Subcutaneous abdominal adipose tissue (tissue), 5 donors: Measurements from ENCODE around the gene DNMT1.

Source experiments
- H3K27ac ChIP-seq: one replicate; pipeline ENCODE4 v1.7.0; 2013; ENCODE audit warnings: low read depth, mild to moderate bottlenecking, inconsistent platforms, low read length, moderate library complexity
- H3K27me3 ChIP-seq, 5 donors: one replicate each; pipeline ENCODE4 v1.7.0; 2013; ENCODE audit warnings: low read length in 5 of 5, inconsistent platforms in 1 of 5; ENCODE audit not compliant: control insufficient read depth in 5 of 5, insufficient read depth in 4 of 5
- H3K36me3 ChIP-seq, 5 donors: one replicate each; pipeline ENCODE4 v1.7.0; 2013; ENCODE audit warnings: low read length in 5 of 5; ENCODE audit not compliant: control insufficient read depth in 5 of 5, insufficient read depth in 5 of 5
- H3K4me1 ChIP-seq, 5 donors: one replicate each; pipeline ENCODE4 v1.7.0; 2013; ENCODE audit warnings: low read length in 5 of 5, mild to moderate bottlenecking in 3 of 5, moderate library complexity in 1 of 5; ENCODE audit not compliant: control insufficient read depth in 5 of 5, insufficient read depth in 5 of 5
- H3K4me3 ChIP-seq, 5 donors: one replicate each; pipeline ENCODE4 v1.7.0; 2013; ENCODE audit warnings: low read length in 5 of 5, low read depth in 1 of 5
- H3K9ac ChIP-seq, 5 donors: one replicate each; pipeline ENCODE4 v1.7.0; 2013; ENCODE audit warnings: low read length in 5 of 5, mild to moderate bottlenecking in 4 of 5, moderate library complexity in 3 of 5
- H3K9me3 ChIP-seq, 5 donors: one replicate each; pipeline ENCODE4 v1.7.0; 2013; ENCODE audit warnings: low read length in 5 of 5; ENCODE audit not compliant: control insufficient read depth in 5 of 5
- donor health status: healthy.
- donor health status: healthy.
- donor health status: healthy.
- donor health status: healthy.
- donor health status: healthy.

The DNMT1 gene

GRCh38 chr19:10223488-10224213 lies 28.9 kb upstream of the DNMT1 start:
- no peak overlapping the region for H3K4me3 ChIP-seq
- peaks cover 0 to 19% (median 12%) of the 10 kb centered on the region in 5 donors for H3K36me3 ChIP-seq
- peaks cover 0 to 30% (median 7%) of the 10 kb centered on the region in 5 donors for H3K4me1 ChIP-seq
- no peaks in the 10 kb centered on the region for H3K9me3 ChIP-seq
- no peak overlapping the region for H3K9ac ChIP-seq
- no peak overlapping the region for H3K27ac ChIP-seq
- peaks cover 0 to 15% (median 7%) of the 10 kb centered on the region in 5 donors for H3K27me3 ChIP-seq

- no peak overlapping the region for H3K27ac ChIP-seq
- no peaks in the 10 kb centered on the region for H3K9me3 ChIP-seq
- peaks cover 0 to 11% (median 3%) of the 10 kb centered on the region in 5 donors for H3K27me3 ChIP-seq
These were observed 27.6 kb upstream of the DNMT1 start for GRCh38 chr19:10222201-10222890.

GRCh38 chr19:10220695-10221094 lies 25.9 kb upstream of the DNMT1 start:
- Histone ChIP-seq H3K9me3 (no peaks in the 10 kb centered on the region), H3K27me3 (peaks cover 0 to 5% (median 0%) of the 10 kb centered on the region in 5 donors), H3K9ac (no peak overlapping the region), H3K36me3 (peaks cover 0 to 19% (median 12%) of the 10 kb centered on the region in 5 donors), H3K27ac (no peak overlapping the region), H3K4me1 (peaks cover 0 to 6% (median 0%) of the 10 kb centered on the region in 5 donors), H3K4me3 (no peak overlapping the region)

More at GRCh38 chr19:10222201-10222890, 27.6 kb upstream of the DNMT1 start:
- Histone ChIP-seq H3K36me3 (peaks cover 0 to 19% (median 12%) of the 10 kb centered on the region in 5 donors), H3K4me1 (peaks cover 0 to 19% (median 4%) of the 10 kb centered on the region in 5 donors), H3K4me3 (no peak overlapping the region), H3K9ac (no peak overlapping the region)

- Histone ChIP-seq H3K27ac (no peak overlapping the region), H3K27me3 (peaks cover 0 to 5% (median 0%) of the 10 kb centered on the region in 5 donors), H3K9ac (no peak overlapping the region), H3K9me3 (no peaks in the 10 kb centered on the region), H3K36me3 (peaks cover 0 to 18% (median 12%) of the 10 kb centered on the region in 5 donors), H3K4me3 (no peak overlapping the region), H3K4me1 (peaks cover 0 to 6% (median 0%) of the 10 kb centered on the region in 5 donors)
These were observed 24.9 kb upstream of the DNMT1 start for GRCh38 chr19:10219678-10220077.

GRCh38 chr19:10217085-10217484 lies 22.3 kb upstream of the DNMT1 start:
- H3K4me3 ChIP-seq: no peak overlapping the region
- H3K27ac ChIP-seq: no peak overlapping the region
- peaks cover 0 to 5% (median 0%) of the 10 kb centered on the region in 5 donors for H3K36me3 ChIP-seq
- peaks cover 0 to 2% (median 0%) of the 10 kb centered on the region in 5 donors for H3K4me1 ChIP-seq
- H3K27me3 ChIP-seq: peaks cover 0 to 5% (median 0%) of the 10 kb centered on the region in 5 donors
- no peaks in the 10 kb centered on the region for H3K9me3 ChIP-seq
- H3K9ac ChIP-seq: no peak overlapping the region

- Histone ChIP-seq H3K4me3 (no peak overlapping the region), H3K27me3 (no peaks in the 10 kb centered on the region), H3K36me3 (no peaks in the 10 kb centered on the region)
These were observed 20.0 kb upstream of the DNMT1 start for GRCh38 chr19:10214784-10215183.

GRCh38 chr19:10211691-10212090 lies 16.9 kb upstream of the DNMT1 start:
- no peak overlapping the region for H3K9ac ChIP-seq

More at GRCh38 chr19:10214784-10215183, 20.0 kb upstream of the DNMT1 start:
- Histone ChIP-seq H3K4me1 (no peaks in the 10 kb centered on the region), H3K27ac (no peak overlapping the region), H3K9me3 (no peaks in the 10 kb centered on the region), H3K9ac (no peak overlapping the region)

GRCh38 chr19:10211061-10211460 lies 16.3 kb upstream of the DNMT1 start:
- H3K27ac ChIP-seq: no peak overlapping the region
- H3K4me3 ChIP-seq: no peak overlapping the region
- no peaks in the 10 kb centered on the region for H3K4me1 ChIP-seq
- no peaks in the 10 kb centered on the region for H3K27me3 ChIP-seq
- peaks cover 0 to 8% (median 6%) of the 10 kb centered on the region in 5 donors for H3K9me3 ChIP-seq
- no peaks in the 10 kb centered on the region for H3K36me3 ChIP-seq
- H3K9ac ChIP-seq: no peak overlapping the region

More at GRCh38 chr19:10211691-10212090, 16.9 kb upstream of the DNMT1 start:
- Histone ChIP-seq H3K4me3 (no peak overlapping the region), H3K4me1 (no peaks in the 10 kb centered on the region), H3K9me3 (peaks cover 0 to 8% (median 6%) of the 10 kb centered on the region in 5 donors), H3K27ac (no peak overlapping the region), H3K27me3 (no peaks in the 10 kb centered on the region), H3K36me3 (no peaks in the 10 kb centered on the region)

- no peak overlapping the region for H3K27ac ChIP-seq
- no peaks in the 10 kb centered on the region for H3K27me3 ChIP-seq
- no peaks in the 10 kb centered on the region for H3K4me1 ChIP-seq
- H3K36me3 ChIP-seq: no peaks in the 10 kb centered on the region
- H3K4me3 ChIP-seq: no peak overlapping the region
- no peak overlapping the region for H3K9ac ChIP-seq
- H3K9me3 ChIP-seq: peaks cover 0 to 8% (median 6%) of the 10 kb centered on the region in 5 donors
These were observed 14.6 kb upstream of the DNMT1 start for GRCh38 chr19:10209315-10209714.

- H3K4me1 ChIP-seq: no peaks in the 10 kb centered on the region
- no peak overlapping the region for H3K9ac ChIP-seq
- no peak overlapping the region for H3K4me3 ChIP-seq
- no peaks in the 10 kb centered on the region for H3K27me3 ChIP-seq
- peaks cover 0 to 8% (median 6%) of the 10 kb centered on the region in 5 donors for H3K9me3 ChIP-seq
- H3K36me3 ChIP-seq: no peaks in the 10 kb centered on the region
- no peak overlapping the region for H3K27ac ChIP-seq
These were observed 12.3 kb upstream of the DNMT1 start for GRCh38 chr19:10207026-10207425.
